Natural killer cell treated with Interleukin-12 subunit alpha and Interleukin-12 subunit beta and Interleukin-15 and Interleukin-18, amount 100 ng/mL, for 72 hours (primary cell): ENCODE measurements around the gene SND1. TPM values are rescaled to one million over a fixed set of nuclear protein-coding genes. Genes with fewer than 3 reads are reported as not detected.
"Not testable (repeated sequence)": the region's sequence is repeated elsewhere in the genome, so short reads cannot be mapped to it uniquely, and the experiment has no call there.

Experiments
- ATAC-seq, 2 donors: fragments of 150-1000 bp; cut with Tn5 transposase in 1 of 2; sonication (Bioruptor Pico), chemical (Tn5 transposase) in 1 of 2; 2 replicates each; pipeline ENCODE4 v1.10.0; 2021
- DNase-seq: peaks from one replicate; pipeline ENCODE4 v3.0.0; 2022; ENCODE audit warnings: low spot score
- H3K27ac Mint-ChIP-seq, 2 donors: 1 replicate in 1 of 2; 2 replicates in 1 of 2; pipeline ENCODE4 v1.8.0; 2022; ENCODE audit warnings: mixed read lengths in 2 of 2, mild to moderate bottlenecking in 1 of 2, moderate library complexity in 1 of 2
- H3K27me3 Mint-ChIP-seq, 2 donors: 1 replicate in 1 of 2; 2 replicates in 1 of 2; pipeline ENCODE4 v1.8.0; 2022; ENCODE audit warnings: mixed read lengths in 2 of 2
- H3K36me3 Mint-ChIP-seq: one replicate; pipeline ENCODE4 v1.8.0; 2022; ENCODE audit warnings: mixed read lengths
- H3K4me1 Mint-ChIP-seq, 2 donors: 1 replicate in 1 of 2; 2 replicates in 1 of 2; pipeline ENCODE4 v1.8.0; 2022; ENCODE audit warnings: low read depth in 2 of 2, mixed read lengths in 2 of 2, mild to moderate bottlenecking in 1 of 2
- H3K4me3 Mint-ChIP-seq: one replicate; pipeline ENCODE4 v1.8.0; 2022; ENCODE audit warnings: mixed read lengths
- H3K9me3 Mint-ChIP-seq: 2 replicates; pipeline ENCODE4 v1.8.0; 2022; ENCODE audit warnings: mixed read lengths
- total RNA-seq, 2 donors: library from RNA; stranded (reverse); gene quantifications; one replicate each; pipeline ENCODE4 v1.2.3, GENCODE V29; 2022

Gene SND1
- total RNA-seq, 2 donors from 2014 or later = 311 to 347 TPM

- DNase-seq (no peak), ATAC-seq (peak in 1 of 2 donors; percentile 68)
- H3K36me3 Mint-ChIP-seq = no peaks in the 10 kb centered on the region
- no peaks in the 10 kb centered on the region for H3K9me3 Mint-ChIP-seq
- peak overlapping the region; percentile 70 for H3K4me3 Mint-ChIP-seq
- H3K27ac Mint-ChIP-seq = peak overlapping the region; percentile 16 to 39
- no peaks in the 10 kb centered on the region for H3K27me3 Mint-ChIP-seq
- H3K4me1 Mint-ChIP-seq = peaks cover 34 to 36% of the 10 kb centered on the region in 2 donors
These were observed 456.8 kb downstream of the SND1 start for GRCh38 chr7:128108641-128109423.

- not testable (repeated sequence) for H3K9me3 Mint-ChIP-seq, DNase-seq, H3K27me3 Mint-ChIP-seq, H3K36me3 Mint-ChIP-seq, H3K4me3 Mint-ChIP-seq, ATAC-seq
- peaks cover 31 to 35% of the 10 kb centered on the region in 2 donors for H3K4me1 Mint-ChIP-seq
- H3K27ac Mint-ChIP-seq = peak overlapping the region in 1 of 2 donors; percentile 39
These were observed 457.5 kb downstream of the SND1 start for GRCh38 chr7:128109424-128109969.

- ATAC-seq = no peak
- no peak for DNase-seq
- Mint-ChIP-seq H3K4me1 (peaks cover 27 to 32% of the 10 kb centered on the region in 2 donors), H3K27ac (no peak overlapping the region), H3K4me3 (no peak overlapping the region), H3K9me3 (no peaks in the 10 kb centered on the region), H3K36me3 (no peaks in the 10 kb centered on the region), H3K27me3 (no peaks in the 10 kb centered on the region)
These were observed 458.8 kb downstream of the SND1 start for GRCh38 chr7:128110641-128111364.

GRCh38 chr7:128112018-128112780, 460.2 kb downstream of the SND1 start:
- DNase-seq = no peak
- Mint-ChIP-seq H3K36me3 (no peaks in the 10 kb centered on the region), H3K4me1 (peaks cover 20 to 25% of the 10 kb centered on the region in 2 donors), H3K9me3 (no peaks in the 10 kb centered on the region), H3K4me3 (no peak overlapping the region), H3K27ac (no peak overlapping the region), H3K27me3 (peaks cover 0 to 3% of the 10 kb centered on the region in 2 donors)
- no peak for ATAC-seq

GRCh38 chr7:128112781-128113221, 460.8 kb downstream of the SND1 start:
- no peak for DNase-seq
- Mint-ChIP-seq H3K4me3 (no peak overlapping the region), H3K36me3 (no peaks in the 10 kb centered on the region), H3K4me1 (peaks cover 19 to 24% of the 10 kb centered on the region in 2 donors), H3K27me3 (peaks cover 0 to 3% of the 10 kb centered on the region in 2 donors), H3K9me3 (no peaks in the 10 kb centered on the region), H3K27ac (no peak overlapping the region)
- ATAC-seq = no peak

GRCh38 chr7:128113839-128114238, 461.8 kb downstream of the SND1 start:
- ATAC-seq (no peak), DNase-seq (no peak)
- peaks cover 0 to 3% of the 10 kb centered on the region in 2 donors for H3K27me3 Mint-ChIP-seq
- no peak overlapping the region for H3K4me3 Mint-ChIP-seq
- H3K27ac Mint-ChIP-seq = no peak overlapping the region
- no peaks in the 10 kb centered on the region for H3K9me3 Mint-ChIP-seq
- peaks cover 13 to 18% of the 10 kb centered on the region in 2 donors for H3K4me1 Mint-ChIP-seq
- H3K36me3 Mint-ChIP-seq = no peaks in the 10 kb centered on the region

- Mint-ChIP-seq H3K4me1 (peaks cover 11% of the 10 kb centered on the region in 2 donors), H3K4me3 (no peak overlapping the region), H3K9me3 (no peaks in the 10 kb centered on the region), H3K27me3 (peaks cover 0 to 3% of the 10 kb centered on the region in 2 donors), H3K36me3 (no peaks in the 10 kb centered on the region), H3K27ac (no peak overlapping the region)
- ATAC-seq (no peak), DNase-seq (no peak)
These were observed 462.8 kb downstream of the SND1 start for GRCh38 chr7:128114806-128115205.

- H3K36me3 Mint-ChIP-seq = no peaks in the 10 kb centered on the region
- no peak overlapping the region for H3K4me3 Mint-ChIP-seq
- DNase-seq (no peak), ATAC-seq (no peak)
- peaks cover 0 to 3% of the 10 kb centered on the region in 2 donors for H3K27me3 Mint-ChIP-seq
- H3K4me1 Mint-ChIP-seq = peaks cover 7 to 11% of the 10 kb centered on the region in 2 donors
- no peaks in the 10 kb centered on the region for H3K9me3 Mint-ChIP-seq
- no peak overlapping the region for H3K27ac Mint-ChIP-seq
These were observed 463.4 kb downstream of the SND1 start for GRCh38 chr7:128115336-128115820.

- no peak overlapping the region for H3K4me3 Mint-ChIP-seq
- ATAC-seq (no peak), DNase-seq (no peak)
- no peaks in the 10 kb centered on the region for H3K9me3 Mint-ChIP-seq
- H3K27ac Mint-ChIP-seq = no peak overlapping the region
- H3K4me1 Mint-ChIP-seq = peaks cover 6 to 9% of the 10 kb centered on the region in 2 donors
- H3K36me3 Mint-ChIP-seq = no peaks in the 10 kb centered on the region
- peaks cover 0 to 3% of the 10 kb centered on the region in 2 donors for H3K27me3 Mint-ChIP-seq
These were observed 464.1 kb downstream of the SND1 start for GRCh38 chr7:128115821-128116723.

GRCh38 chr7:128116740-128117139, 464.7 kb downstream of the SND1 start:
- no peak overlapping the region for H3K4me3 Mint-ChIP-seq
- peaks cover 5 to 7% of the 10 kb centered on the region in 2 donors for H3K4me1 Mint-ChIP-seq
- no peak for DNase-seq
- peaks cover 0 to 3% of the 10 kb centered on the region in 2 donors for H3K27me3 Mint-ChIP-seq
- H3K9me3 Mint-ChIP-seq = no peaks in the 10 kb centered on the region
- peak in 1 of 2 donors; percentile 21 for ATAC-seq
- no peak overlapping the region for H3K27ac Mint-ChIP-seq
- no peaks in the 10 kb centered on the region for H3K36me3 Mint-ChIP-seq

GRCh38 chr7:128117691-128118090, 465.7 kb downstream of the SND1 start:
- Mint-ChIP-seq H3K27ac (no peak overlapping the region), H3K27me3 (peaks cover 0 to 3% of the 10 kb centered on the region in 2 donors), H3K36me3 (no peaks in the 10 kb centered on the region), H3K4me1 (peaks cover 0 to 3% of the 10 kb centered on the region in 2 donors), H3K4me3 (no peak overlapping the region), H3K9me3 (no peaks in the 10 kb centered on the region)
- ATAC-seq (no peak), DNase-seq (no peak)

GRCh38 chr7:128119036-128119435, 467.0 kb downstream of the SND1 start:
- H3K36me3 Mint-ChIP-seq = no peaks in the 10 kb centered on the region
- no peak overlapping the region for H3K27ac Mint-ChIP-seq
- peaks cover 0 to 3% of the 10 kb centered on the region in 2 donors for H3K27me3 Mint-ChIP-seq
- ATAC-seq = no peak
- DNase-seq = no peak
- peaks cover 0 to 3% of the 10 kb centered on the region in 2 donors for H3K4me1 Mint-ChIP-seq
- H3K9me3 Mint-ChIP-seq = no peaks in the 10 kb centered on the region
- H3K4me3 Mint-ChIP-seq = no peak overlapping the region
